GM19463 (cell line): Measurements from ENCODE around the gene SIN3B.

Source experiments
- ATAC-seq: cut with Tn5 transposase; IDR thresholded peaks from one replicate; pipeline ENCODE4 v1.9.1; 2021; ENCODE audit warnings: mild to moderate bottlenecking, moderate library complexity; ENCODE audit not compliant: unreplicated experiment

The SIN3B gene

DNA sequence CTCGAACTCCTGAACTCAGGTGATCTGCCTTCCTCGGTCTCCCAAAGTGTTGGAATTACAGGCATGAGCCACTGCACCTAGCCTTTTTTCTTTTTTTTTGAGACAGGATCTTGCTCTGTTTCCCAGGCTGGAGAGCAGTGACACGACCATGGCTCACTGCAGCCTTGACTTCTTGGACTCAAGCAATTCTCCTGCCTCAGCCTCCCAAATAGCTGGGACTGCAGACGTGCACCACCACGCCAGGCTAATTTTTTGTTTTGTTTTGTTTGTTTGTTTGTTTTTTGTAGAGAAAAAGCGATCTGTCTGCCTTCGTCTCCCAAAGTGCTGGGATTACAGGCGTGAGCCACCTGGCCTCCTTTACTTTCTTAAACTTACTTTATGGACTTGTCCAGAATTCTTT lies 6.5 kb upstream of the SIN3B start:
- ATAC-seq, result no peak

DNA sequence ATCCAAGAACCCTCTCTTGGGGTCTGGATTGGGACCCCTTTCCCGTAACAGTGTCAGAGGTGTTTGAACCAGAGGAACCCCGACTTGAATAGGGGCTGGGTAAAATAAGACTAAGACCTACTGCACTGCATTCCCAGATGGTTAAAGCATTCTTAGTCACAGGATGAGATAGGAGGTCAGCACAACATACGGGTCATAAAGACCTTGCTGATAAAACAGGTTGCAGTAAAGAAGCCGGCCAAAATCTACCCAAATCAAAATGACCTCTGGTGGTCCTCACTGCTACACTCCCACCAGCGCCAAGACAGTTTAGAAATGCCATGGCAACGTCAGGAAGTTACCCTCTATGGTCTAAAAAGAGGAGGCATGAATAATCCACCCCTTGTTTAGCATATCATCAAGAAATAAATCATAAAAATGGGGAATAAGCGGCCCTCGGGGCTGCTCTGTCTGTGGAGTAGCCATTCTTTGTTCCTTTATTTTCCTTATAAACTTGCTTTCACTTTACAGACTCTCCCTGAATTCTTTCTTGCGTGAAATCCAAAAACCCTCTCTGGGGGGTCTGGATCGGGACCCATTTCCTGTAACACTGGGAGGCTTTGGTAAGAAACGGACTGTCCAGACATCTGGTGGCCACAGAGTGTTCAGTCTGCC lies 4.4 kb upstream of the SIN3B start:
- ATAC-seq, result no peak

DNA sequence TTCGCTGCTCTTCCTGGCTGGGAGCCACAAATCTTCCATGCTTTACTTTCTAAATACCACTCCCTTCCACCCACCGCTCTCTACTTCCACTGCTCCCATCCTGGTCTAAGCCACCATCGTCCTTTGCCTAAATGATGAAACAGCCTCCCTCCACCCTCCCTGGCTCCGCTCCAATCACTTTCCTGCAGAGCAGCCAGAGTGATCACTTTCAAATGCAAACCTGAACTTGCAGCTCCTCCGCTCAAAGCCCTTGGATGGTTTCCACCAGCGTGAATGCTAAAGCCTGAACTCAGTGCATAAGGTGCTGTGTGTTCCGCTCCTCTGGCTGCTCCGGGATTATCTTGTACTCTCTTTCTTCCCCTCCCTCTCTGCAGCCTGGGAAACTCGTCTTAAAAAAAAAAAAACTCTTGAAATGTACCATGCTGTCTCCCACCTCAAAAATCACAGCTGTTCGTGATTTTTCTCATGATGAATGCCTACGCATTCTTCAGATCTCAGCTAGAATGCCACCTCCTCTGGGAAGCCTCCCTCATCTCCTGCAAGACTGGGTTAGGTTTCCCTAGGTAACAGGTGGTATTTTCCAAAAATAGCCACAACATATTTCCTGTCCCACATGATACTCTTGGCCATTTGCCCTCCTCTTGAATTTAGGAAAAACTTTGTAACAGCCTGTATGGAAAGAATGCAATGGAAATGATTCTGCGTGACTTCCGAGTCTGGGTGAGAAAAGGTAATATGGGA lies 3.7 kb upstream of the SIN3B start:
- no peak for ATAC-seq

DNA sequence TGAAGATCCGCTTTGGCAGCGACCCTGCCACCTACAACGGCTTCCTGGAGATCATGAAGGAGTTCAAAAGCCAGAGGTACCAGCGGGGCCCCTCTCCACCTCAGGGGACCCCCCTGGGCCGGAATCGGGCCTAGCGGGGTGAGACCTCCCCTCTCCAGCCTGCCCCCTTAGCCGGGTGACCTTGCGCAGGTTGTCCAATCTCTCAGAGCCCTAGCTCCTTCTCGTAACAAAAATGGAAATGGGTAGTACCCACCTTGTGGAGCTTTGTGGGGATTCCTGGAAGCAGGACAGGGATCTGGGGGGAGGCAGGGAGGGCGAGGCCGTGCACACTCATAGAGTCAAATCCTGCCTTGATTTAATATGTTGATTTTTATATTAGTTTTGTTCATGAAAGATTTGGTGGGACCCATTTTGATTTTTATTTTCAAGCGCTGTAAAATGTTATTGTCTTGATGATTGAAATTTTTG lies 658 bp downstream of the SIN3B start:
- no peak for ATAC-seq

DNA sequence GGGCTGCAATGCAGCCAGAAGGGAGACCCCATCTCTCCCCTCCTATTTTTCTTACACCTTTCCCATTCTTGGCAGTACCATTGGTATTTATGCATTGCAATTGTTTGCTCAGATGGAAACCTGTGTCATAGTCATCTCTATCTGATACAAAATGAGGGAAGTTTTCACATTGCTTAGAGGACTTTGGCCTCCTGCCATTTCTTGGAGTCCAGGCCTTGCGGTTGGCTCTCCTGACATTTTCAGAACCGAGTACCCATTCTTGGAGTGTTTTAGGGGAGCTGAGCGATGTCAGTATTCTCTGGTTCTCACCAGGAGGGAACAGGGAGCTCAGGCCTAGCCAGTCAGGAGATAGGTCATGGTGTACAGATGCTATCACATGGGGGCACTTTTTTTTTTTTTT lies 1.5 kb downstream of the SIN3B start:
- no peak for ATAC-seq

DNA sequence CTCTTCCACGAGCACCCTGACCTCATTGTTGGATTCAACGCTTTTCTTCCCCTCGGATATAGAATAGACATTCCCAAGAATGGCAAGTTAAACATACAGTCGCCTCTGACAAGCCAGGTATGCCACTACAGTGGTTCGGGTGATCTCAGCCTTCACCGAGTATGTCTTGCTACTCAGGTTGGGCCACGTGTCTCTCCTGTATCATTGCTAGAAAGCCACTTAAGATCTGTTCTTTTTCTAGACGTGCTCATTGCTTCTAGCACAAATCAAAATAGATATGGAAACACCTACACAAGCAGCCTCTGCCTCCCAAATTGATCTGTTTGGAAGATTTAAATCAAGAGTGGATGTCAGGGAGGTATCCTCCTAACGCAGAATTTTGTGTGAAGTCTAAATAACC lies 2.3 kb downstream of the SIN3B start:
- no peak for ATAC-seq

DNA sequence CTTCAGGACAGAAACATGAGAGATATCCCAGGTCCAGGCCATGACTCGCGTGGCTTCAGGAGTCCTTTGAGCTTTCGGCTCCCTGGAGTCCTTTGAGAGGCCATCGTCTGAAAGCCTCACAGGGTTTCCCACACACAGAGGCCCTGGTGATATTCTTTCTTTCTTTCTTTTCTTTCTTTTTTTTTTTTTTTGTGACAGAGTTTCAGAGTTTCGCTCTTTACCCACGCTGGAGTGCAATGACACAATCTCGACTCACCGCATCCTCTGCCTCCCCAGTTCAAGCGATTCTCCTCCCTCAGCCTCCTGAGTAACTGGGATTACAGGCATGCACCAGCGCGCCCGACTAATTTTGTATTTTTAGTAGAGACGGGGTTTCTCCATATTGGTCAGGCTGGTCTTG lies 5.5 kb downstream of the SIN3B start:
- no peak for ATAC-seq

DNA sequence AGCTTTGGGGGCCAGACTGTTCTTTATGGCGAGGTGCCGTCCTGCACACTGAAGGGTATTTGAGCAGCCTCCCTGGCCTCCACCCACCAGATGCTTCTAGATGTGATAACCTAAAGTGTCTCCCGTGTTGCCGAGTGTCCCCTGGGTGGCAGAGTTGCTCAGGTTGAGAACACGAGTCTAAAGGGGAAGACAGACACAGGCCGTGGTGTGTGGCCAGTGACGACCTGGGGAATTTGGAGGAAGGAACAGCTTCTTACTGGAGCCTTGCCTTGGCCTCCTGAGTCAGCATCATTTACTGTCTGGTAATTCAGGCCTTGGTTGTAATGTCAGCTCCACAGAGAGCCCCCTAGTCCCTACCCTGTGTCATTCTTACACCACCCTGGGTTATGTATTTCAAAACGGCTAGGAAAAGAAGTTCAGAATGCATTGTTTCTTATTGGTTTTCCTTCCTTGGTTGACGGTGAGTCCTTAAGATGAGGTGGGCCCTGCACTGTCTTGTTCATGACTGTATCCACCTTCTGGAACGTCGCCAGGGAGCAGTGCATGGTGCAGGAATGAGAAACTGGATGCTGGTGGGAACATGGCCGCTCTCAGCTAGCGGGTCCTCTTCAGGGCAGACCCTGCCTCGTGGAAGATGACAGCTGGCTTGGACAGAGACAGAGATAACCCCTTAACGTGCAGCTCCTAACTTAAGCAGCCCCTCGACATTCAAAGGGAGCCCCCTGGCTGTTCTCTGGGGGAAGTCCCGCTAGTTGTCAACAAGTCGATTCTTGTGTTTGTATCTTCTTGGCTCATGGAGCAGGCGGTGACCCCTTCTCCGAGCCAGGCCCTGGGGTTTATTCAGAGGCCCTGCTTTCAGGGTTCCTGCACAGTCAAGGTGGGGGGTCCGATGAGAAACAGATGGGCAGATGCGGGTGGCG lies 7.2 kb downstream of the SIN3B start:
- ATAC-seq, result no peak

DNA sequence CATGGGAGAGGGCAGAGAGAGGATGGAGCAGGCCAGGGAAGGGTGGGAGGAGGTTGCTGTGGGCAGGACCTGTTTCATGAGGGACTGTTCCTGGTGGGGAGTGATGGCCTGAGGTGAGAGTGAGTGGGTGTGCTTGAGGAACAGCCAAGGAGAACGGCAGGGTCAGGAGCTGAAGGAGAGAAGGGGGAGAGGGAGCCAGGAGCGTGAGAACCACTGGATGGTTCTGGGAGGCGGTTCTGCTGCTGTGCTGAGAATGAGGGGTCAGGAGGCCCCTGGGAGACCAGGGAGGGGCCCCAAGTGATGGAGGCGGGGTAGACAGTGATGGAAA lies 7.8 kb downstream of the SIN3B start:
- no peak for ATAC-seq

DNA sequence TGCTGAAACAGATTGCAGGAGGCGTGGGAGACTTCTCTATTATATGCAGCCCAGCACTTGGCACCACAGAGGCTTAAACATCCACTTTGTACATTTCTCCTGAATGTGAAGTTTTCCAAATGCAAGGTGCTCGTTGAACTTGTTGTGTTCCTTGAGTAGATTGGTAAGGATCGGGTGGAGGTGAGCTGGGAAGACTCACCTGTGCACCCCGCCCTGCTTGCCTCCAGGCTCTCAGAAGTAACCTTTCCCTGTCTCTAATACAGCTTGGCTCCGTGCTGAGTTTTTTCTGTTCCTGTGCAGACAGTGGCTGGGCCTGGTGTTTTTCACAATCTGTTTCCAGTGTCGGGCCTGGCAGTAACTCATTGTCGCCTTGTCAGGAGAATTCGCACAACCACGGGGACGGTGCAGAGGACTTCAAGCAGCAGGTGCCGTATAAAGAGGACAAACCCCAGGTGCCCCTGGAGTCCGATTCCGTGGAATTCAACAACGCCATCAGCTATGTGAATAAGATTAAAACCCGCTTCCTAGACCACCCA lies 12.3 kb downstream of the SIN3B start:
- no peak for ATAC-seq

DNA sequence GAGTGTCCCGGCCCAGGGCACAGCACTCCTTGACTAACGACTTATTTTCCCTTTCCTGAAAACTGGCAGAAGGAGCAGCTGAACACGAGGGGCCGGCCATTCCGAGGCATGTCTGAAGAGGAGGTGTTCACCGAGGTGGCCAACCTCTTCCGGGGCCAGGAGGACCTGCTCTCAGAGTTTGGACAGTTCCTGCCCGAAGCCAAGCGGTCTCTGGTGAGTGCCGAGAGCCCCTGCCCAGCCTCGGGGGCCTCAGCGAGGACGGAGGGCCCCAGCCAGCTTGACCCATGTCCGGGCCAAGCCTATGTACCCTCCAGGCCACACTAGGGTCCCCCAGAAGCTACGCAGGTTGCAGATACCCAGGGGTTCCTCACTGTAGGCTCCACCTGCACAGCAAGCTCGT lies 17.7 kb downstream of the SIN3B start:
- no peak for ATAC-seq

DNA sequence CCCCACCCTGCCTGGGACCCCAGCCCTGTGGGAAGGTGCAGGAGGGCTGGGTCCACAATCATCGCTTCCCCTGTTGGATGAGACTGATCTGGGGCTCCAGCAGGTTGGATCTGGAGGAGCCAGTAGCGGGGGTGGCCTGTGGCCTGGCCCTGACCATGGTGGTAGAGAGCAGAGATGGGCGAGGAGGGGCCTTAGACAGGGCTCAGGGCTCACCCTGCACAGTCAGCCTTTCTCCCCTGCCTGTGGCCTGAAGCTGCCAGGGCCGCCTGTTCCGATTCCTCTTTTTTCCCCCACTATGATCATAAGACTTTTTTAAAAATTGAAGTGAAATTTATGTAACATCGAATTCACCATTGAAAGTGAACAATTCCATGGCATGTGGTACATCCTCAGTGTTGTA lies 18.2 kb downstream of the SIN3B start:
- no peak for ATAC-seq

DNA sequence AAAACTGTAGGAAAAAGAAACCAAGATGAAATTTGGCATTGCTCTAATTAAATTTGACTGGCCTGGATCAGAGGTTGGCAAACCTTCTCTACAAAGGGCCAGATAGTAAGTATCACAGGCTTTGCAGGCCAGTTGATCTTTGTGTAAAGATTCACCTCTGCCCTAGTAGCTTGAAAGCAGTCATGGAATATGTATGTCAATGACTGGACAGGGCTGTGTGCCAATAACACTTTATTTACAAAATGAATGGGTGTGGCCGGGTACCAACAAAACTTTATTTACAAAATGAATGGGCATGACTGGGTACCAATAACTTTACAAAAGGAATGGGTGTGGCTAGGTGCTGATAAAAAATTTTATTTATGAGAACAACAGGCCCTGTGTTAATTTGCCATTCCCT lies 20.0 kb downstream of the SIN3B start:
- no peak for ATAC-seq

DNA sequence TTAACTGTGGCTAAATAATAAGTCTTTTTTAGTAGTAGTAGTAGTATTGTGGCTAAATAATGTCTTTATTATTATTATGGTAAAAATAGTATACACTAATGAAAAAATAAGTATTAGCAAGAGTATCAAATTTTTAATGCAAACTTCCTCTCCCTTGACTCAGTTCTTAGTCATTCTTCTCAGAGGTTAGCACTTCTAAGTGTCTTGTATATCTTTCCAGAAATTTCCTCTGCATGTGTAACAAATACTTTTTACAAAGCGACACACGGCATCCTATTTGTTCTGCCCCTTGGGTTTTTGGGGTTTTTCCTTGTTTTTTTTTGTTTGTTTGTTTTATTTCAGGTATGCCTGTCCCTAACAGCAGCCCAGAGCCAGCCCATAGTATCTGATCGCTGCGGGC lies 20.9 kb downstream of the SIN3B start:
- no peak for ATAC-seq

DNA sequence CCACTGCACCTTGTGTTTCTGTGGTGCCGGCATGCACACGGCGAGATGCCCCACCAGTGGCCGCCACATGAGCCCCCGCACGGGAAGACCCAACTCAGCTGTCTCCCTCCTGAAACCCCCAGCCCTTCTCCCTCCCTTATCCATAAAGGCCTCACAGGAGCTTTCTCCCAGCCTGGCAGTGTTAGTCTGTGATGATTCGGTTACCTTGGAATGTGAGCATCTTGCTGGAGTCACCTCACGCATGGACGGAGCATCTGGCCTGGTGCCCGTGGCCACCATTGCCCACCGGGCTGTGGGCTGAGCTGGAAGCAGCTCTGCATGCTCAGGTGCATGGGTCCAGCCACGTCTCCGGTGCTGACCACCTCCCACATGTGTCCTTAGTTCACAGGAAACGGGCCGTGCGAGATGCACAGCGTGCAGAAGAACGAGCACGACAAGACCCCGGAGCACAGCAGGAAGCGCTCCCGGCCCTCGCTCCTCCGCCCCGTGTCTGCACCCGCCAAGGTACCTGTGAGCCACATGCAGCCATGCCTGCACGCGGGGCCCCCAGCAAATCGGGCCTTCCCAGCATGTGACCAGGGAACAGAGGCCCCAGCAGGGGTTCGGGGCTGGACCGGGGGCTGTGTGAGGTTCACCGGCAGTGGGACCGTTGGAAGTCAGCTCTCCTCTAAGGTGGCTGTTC lies 22.0 kb downstream of the SIN3B start:
- ATAC-seq, result no peak

DNA sequence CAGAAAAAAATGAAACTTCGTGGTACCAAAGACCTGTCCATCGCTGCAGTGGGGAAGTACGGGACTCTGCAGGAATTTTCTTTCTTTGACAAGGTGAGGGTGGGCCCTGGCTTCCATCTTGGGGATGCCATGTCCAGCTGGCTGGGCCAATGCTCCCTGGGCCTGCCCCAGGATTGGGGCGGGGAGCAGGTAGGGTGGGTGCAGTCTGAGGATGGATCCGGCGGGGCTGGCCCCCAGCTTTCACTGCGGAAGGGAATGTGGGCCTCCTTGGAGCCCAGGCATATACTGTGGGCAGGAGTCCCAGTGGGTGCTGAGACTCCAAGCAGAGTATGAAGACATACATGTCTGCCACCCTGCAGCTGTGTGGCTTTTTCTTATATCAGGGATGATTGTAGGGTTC lies 23.9 kb downstream of the SIN3B start:
- no peak for ATAC-seq

DNA sequence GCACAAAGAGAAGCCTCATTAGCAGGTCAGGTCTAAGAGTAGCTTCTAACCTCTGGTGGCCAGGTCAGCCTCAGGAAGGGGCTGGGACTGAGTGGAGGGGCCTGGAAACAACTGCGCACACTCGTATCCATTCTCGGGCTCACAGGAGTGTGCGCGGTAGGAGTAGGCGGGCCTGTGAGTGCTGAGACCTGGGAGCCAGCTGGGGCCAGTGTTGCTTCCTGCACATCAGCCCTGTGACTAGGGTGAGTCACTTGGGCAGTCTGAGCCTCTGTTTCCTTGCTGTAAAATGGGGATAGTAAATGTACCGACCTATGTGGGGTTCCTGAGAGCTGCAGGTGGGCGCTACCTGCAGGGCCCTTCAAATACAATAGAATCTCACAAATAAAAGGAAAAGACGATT lies 26.9 kb downstream of the SIN3B start:
- ATAC-seq, result no peak

DNA sequence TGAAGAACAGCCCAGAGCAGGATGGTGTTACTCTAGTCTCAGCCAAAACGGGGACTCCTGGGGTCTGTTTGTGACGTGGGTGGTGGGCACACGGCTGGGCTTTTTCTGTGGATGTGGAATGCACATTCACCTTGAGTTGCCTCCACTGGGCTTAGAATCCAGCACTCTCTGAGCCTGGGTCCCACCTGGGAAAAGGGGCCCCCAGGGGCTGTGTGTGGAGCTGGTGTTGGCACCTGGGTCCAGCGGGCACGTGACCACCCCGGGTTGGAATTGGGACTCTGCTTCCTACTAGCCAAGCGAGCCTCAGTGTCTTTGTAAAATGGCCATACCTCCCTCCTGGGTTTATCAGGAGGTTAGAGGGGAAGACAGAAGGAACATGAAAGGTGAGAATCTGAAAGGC lies 30.4 kb downstream of the SIN3B start:
- no peak for ATAC-seq

DNA sequence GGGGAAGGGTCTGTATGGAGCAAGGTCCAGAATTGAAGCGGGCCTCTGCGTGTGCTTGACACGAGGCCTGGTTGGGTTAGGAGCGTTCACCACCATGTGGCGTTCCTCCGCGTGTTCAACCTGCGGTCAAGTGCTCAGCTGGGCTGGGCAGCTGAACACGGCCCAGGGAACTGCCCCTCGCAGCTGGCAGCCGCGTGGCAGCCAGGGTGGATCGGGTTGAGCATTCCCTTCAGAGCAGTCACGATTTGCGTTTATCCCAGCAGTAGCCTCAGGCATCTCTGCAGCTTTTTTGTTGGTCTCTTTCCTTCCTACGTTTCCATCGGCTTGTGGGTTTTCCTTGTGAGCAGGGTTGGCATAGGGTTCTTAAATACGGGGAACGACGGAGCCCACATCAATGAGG lies 30.9 kb downstream of the SIN3B start:
- ATAC-seq, result no peak

DNA sequence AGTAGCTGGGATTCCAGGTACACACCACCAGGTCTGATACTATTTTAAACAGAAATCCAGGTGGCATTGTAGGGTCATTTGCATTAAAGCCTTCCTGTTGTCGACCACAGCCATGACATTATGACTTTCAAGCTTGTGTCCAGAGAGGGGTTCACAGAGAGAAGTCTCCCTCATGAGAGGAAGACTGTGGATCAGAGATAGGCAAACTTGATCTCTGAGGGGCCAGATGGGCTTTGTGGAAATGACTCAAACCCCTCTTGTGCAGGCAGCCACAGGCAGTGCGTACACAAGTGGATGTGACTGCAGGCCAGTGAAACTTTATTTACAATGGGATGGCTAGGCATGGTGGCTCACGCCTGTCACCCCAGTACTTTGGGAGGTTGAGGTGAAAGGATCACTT lies 31.8 kb downstream of the SIN3B start:
- ATAC-seq, result no peak

DNA sequence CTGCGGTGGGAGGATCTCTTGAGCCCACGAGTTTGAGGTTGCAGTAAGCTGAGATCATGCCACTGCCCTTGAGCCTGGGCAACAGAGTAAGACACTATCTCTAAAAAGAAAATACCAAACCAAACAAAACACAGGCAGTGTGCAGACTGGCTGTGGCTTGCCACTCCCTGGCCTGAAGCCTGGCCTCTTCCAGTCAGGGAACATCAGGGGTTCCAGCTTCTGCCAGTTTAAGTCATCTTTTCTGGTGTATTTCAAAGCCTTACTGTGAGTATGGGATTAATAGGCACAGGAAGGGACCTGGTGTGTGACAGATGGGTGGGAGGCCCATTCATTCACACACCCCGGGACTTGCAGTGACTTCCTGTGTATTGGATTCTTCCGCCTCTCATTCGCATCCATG lies 32.6 kb downstream of the SIN3B start:
- ATAC-seq, result no peak
